Esophagus muscularis mucosa (tissue), 4 donors: ENCODE measurements around the gene ACAD11. TPM values are rescaled to one million over a fixed set of nuclear protein-coding genes. Genes with fewer than 3 reads are reported as not detected.

Source experiments
- DNase-seq: peaks from one replicate; pipeline ENCODE4 v3.0.0-alpha.2; 2017; ENCODE audit errors: extremely low spot score
- H3K27ac ChIP-seq, 4 donors: fragments of 200-600 bp; sonication (generic); replicated peaks in 1 of 4; 1 replicate in 3 of 4; 2 replicates in 1 of 4; pipeline ENCODE4 v1.5.1; 2016 to 2019; ENCODE audit warnings: mild to moderate bottlenecking in 1 of 4
- H3K27me3 ChIP-seq, 4 donors: fragments of 200-600 bp; sonication (generic); one replicate each; pipeline versions ENCODE4 v1.5.1 to v1.6.0; 2016 to 2019
- H3K36me3 ChIP-seq, 4 donors: fragments of 200-600 bp; sonication (generic); one replicate each; pipeline ENCODE4 v1.5.1; 2016 to 2019
- H3K4me1 ChIP-seq, 4 donors: fragments of 200-600 bp; sonication (generic); one replicate each; pipeline ENCODE4 v1.5.1; 2016 to 2019
- H3K4me3 ChIP-seq, 4 donors: fragments of 200-600 bp; sonication (generic); 1 replicate in 2 of 4; 2 replicates in 2 of 4; pipeline ENCODE4 v1.5.1; 2016 to 2019; ENCODE audit warnings: mild to moderate bottlenecking in 4 of 4, moderate library complexity in 1 of 4
- H3K9me3 ChIP-seq, 4 donors: fragments of 200-600 bp; sonication (generic); 1 replicate in 3 of 4; 2 replicates in 1 of 4; pipeline ENCODE4 v1.5.1; 2016 to 2019
- EP300 ChIP-seq: sonication (generic); formaldehyde crosslinking; IDR thresholded peaks from one replicate; pipeline ENCODE4 v1.6.1; 2017; ENCODE audit warnings: antibody characterized with exemption
- POLR2A ChIP-seq: fragments of 450-650 bp; IDR thresholded peaks from one replicate; pipeline ENCODE4 v1.6.1; 2017; ENCODE audit warnings: antibody characterized with exemption, moderate library complexity, mild to moderate bottlenecking, low read depth
- POLR2AphosphoS5 ChIP-seq, 2 donors: sonication (generic); formaldehyde crosslinking; IDR thresholded peaks; one replicate each; pipeline ENCODE4 v1.6.1; 2017; ENCODE audit warnings: antibody characterized with exemption in 2 of 2
- WGBS: methylation state at CpG from one replicate; pipeline ENCODE4 v1.1.5; 2018; 5-methylcytosine and 5-hydroxymethylcytosine counted together
- intact Hi-C: fragments of 100-400 bp; cut with DNase I; formaldehyde crosslinking; loops from one replicate; pipeline ENCODE4 v1.15.1; 2023
- total RNA-seq, 4 donors: library from RNA; depleted of rRNA; stranded (reverse); fragments of >200 nt; gene quantifications; one replicate each; pipeline versions ENCODE4 v1.1.0 to v1.2.1, GENCODE V29; 2016
- TF ChIP-seq, protein P1 (sequence below), 3 experiments: fragments of 200-600 bp in 2 of 3; fragments of 450-650 bp in 1 of 3; sonication (generic) in 2 of 3; IDR thresholded peaks; one replicate each; pipeline ENCODE4 v1.5.1; 2017 to 2019; ENCODE audit warnings: antibody characterized with exemption in 3 of 3, mild to moderate bottlenecking in 2 of 3, moderate library complexity in 1 of 3

ACAD11 gene
- total RNA-seq, 4 donors from 2014 or later = 14.1 to 26.6 (median 17.2) TPM

GRCh38 chr3:132568422-132568821 lies 91.2 kb downstream of the ACAD11 start:
- TF ChIP-seq, protein P1, sequence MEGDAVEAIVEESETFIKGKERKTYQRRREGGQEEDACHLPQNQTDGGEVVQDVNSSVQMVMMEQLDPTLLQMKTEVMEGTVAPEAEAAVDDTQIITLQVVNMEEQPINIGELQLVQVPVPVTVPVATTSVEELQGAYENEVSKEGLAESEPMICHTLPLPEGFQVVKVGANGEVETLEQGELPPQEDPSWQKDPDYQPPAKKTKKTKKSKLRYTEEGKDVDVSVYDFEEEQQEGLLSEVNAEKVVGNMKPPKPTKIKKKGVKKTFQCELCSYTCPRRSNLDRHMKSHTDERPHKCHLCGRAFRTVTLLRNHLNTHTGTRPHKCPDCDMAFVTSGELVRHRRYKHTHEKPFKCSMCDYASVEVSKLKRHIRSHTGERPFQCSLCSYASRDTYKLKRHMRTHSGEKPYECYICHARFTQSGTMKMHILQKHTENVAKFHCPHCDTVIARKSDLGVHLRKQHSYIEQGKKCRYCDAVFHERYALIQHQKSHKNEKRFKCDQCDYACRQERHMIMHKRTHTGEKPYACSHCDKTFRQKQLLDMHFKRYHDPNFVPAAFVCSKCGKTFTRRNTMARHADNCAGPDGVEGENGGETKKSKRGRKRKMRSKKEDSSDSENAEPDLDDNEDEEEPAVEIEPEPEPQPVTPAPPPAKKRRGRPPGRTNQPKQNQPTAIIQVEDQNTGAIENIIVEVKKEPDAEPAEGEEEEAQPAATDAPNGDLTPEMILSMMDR (IDR thresholded peaks at IDR 0.05) = no peak
- TF ChIP-seq POLR2AphosphoS5 (IDR thresholded peaks at IDR 0.05) = no peak
- no peak for TF ChIP-seq EP300
- TF ChIP-seq POLR2A = no peak
- intact Hi-C loops = no loop called here
- H3K4me1 ChIP-seq = peaks cover 0 to 21% (median 7%) of the 10 kb centered on the region in 4 donors
- H3K9me3 ChIP-seq = no peaks in the 10 kb centered on the region
- H3K27ac ChIP-seq = no peak overlapping the region
- no peaks in the 10 kb centered on the region for H3K27me3 ChIP-seq
- H3K36me3 ChIP-seq = peaks cover 0 to 6% (median 2%) of the 10 kb centered on the region in 4 donors
- H3K4me3 ChIP-seq = no peak overlapping the region
- WGBS = 77% methylated on average over 2 of the region's 2 CpGs
- DNase-seq = no peak

DNA sequence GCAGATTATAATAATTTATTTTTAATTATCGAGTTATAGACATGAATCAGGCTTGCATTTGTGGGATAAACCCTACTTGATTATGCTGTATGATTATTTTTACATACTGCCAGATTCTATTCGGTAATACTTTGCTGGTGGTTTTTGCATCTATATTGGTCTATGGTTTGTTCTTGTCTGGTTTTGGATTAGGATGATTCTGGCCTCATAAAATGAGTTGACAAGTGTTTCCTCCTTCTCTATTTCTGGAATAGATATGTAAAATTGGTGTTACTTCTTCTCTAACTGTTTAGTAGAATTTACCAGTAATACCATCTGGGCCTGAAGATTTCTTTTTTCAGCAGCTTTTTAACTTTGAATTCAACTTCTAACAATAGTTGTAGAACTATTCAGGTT lies 95.5 kb downstream of the ACAD11 start:
- no peak for DNase-seq
- 81% methylated on average over 2 of the region's 2 CpGs for WGBS
- Histone ChIP-seq H3K9me3 (no peaks in the 10 kb centered on the region), H3K27ac (no peak overlapping the region), H3K27me3 (no peaks in the 10 kb centered on the region), H3K4me3 (no peak overlapping the region), H3K36me3 (peaks cover 0 to 23% (median 20%) of the 10 kb centered on the region in 4 donors), H3K4me1 (peaks cover 0 to 5% (median under 1%) of the 10 kb centered on the region in 4 donors)
- intact Hi-C loops = no loop called here
- no peak for TF ChIP-seq POLR2A
- no peak for TF ChIP-seq POLR2AphosphoS5 (IDR thresholded peaks at IDR 0.05)
- no peak for TF ChIP-seq EP300
- TF ChIP-seq, protein P1 (IDR thresholded peaks at IDR 0.05) = no peak

DNA sequence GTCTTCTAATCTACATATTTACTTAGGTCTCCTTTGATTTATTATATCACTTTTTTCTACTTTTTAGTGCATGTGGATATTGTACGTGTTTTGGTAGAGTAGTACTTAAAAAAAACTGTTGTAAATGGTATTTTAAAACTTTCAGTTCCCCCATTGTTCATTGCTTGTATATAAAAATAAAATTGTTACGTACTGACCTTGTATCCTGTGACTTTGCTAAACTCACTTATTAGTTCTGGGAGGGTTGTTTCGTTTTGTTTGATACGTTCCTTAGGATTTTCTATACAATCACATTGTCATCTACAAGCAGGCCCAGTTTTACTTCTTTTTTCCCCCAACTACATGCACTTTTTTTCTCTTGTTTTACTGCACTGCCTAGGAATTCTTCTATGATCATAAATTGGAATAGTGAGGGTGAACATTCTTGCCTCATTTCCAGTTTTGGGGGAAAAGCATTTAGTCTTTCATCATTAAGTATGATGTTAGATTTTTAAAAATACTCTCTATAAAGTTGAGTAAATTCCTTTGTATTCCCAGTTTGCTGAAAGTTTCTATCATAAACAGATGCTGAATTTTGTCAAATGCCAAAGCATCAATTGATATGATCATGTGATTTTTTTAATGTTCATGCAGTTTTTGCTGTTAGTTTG lies 96.1 kb downstream of the ACAD11 start:
- TF ChIP-seq EP300 = no peak
- TF ChIP-seq, protein P1 (IDR thresholded peaks at IDR 0.05) = no peak
- no peak for TF ChIP-seq POLR2A
- TF ChIP-seq POLR2AphosphoS5 (IDR thresholded peaks at IDR 0.05) = no peak
- 84% methylated on average over 4 of the region's 4 CpGs for WGBS
- Histone ChIP-seq H3K27me3 (no peaks in the 10 kb centered on the region), H3K4me3 (no peak overlapping the region), H3K4me1 (peaks cover 0 to under 1% (median 0%) of the 10 kb centered on the region in 4 donors), H3K27ac (no peak overlapping the region), H3K36me3 (peaks cover 0 to 28% (median 25%) of the 10 kb centered on the region in 4 donors), H3K9me3 (no peaks in the 10 kb centered on the region)
- intact Hi-C loops = no loop called here
- DNase-seq = no peak

- H3K27ac ChIP-seq = no peak overlapping the region
- TF ChIP-seq, protein P1 (IDR thresholded peaks at IDR 0.05) = no peak
- TF ChIP-seq EP300 (no peak), POLR2AphosphoS5 (IDR thresholded peaks at IDR 0.05) (no peak), POLR2A (no peak)
- peaks cover 0 to 43% (median 27%) of the 10 kb centered on the region in 4 donors for H3K36me3 ChIP-seq
- WGBS = 93% methylated on average over 4 of the region's 4 CpGs
- peaks cover 0 to 14% (median 4%) of the 10 kb centered on the region in 4 donors for H3K4me1 ChIP-seq
- no peaks in the 10 kb centered on the region for H3K27me3 ChIP-seq
- DNase-seq = no peak
- intact Hi-C loops = no loop called here
- no peaks in the 10 kb centered on the region for H3K9me3 ChIP-seq
- no peak overlapping the region for H3K4me3 ChIP-seq
Measured at GRCh38 chr3:132561003-132561402, 98.6 kb downstream of the ACAD11 start.
